Endothelial cell of umbilical vein (primary cell): Measurements from ENCODE around the gene UGT2A2. TPM values are rescaled to one million over a fixed set of nuclear protein-coding genes. Genes with fewer than 3 reads are reported as not detected.

Experiments used
- BruUV-seq: library from RNA; stranded (reverse); fragments of 400-500 nt; replicated peaks from 2 replicates; lab custom pipeline; 2021; lab: Mats Ljungman, UMichigan
- CTCF ChIA-PET: fragments of 300-600, 350-600 bp; sonication (Branson Sonifier 250); formaldehyde crosslinking; loops from one replicate; lab custom pipeline; 2021; ENCODE audit warnings: antibody characterized with exemption, inconsistent platforms; lab: Charles Lee
- POLR2A ChIA-PET: fragments of 300-600, 350-600 bp; sonication (Branson Sonifier 250); formaldehyde crosslinking; loops from one replicate; lab custom pipeline; 2021; ENCODE audit warnings: antibody characterized with exemption, inconsistent platforms; lab: Charles Lee
- DNase-seq: peaks from one replicate; pipeline ENCODE4 v3.0.0-alpha.2; 2011; ENCODE audit warnings: low read depth, low spot score
- FAIRE-seq: peaks from 2 replicates; lab custom pipeline; 2011; peaks lifted over from hg19 to GRCh38; lab: Jason Lieb, UNC
- H2AFZ ChIP-seq: 2 replicates; pipeline ENCODE4 v1.6.0; 2012; ENCODE audit warnings: low read depth, low read length, control low read depth, inconsistent platforms
- H3K27ac ChIP-seq: 2 replicates; pipeline ENCODE4 v1.5.1; 2011; ENCODE audit warnings: low read depth, mild to moderate bottlenecking, control low read depth, low read length, moderate library complexity; ENCODE audit not compliant: insufficient read depth
- H3K27me3 ChIP-seq, 2 experiments: 2 replicates each; pipeline versions ENCODE4 v1.6.0 to v1.6.1; 2011; ENCODE audit warnings: low read length in 2 of 2, mixed read lengths in 1 of 2; ENCODE audit not compliant: control insufficient read depth in 2 of 2, insufficient read depth in 2 of 2
- H3K36me3 ChIP-seq, 2 experiments: 2 replicates in 1 of 2; 3 replicates in 1 of 2; pipeline ENCODE4 v1.5.1; 2011; ENCODE audit warnings: low read length in 2 of 2, mild to moderate bottlenecking in 1 of 2, moderate library complexity in 1 of 2; ENCODE audit not compliant: control insufficient read depth in 2 of 2, insufficient read depth in 2 of 2; ENCODE audit errors: extremely low read depth in 1 of 2
- H3K4me1 ChIP-seq: 3 replicates; pipeline ENCODE4 v1.5.1; 2011; ENCODE audit warnings: mild to moderate bottlenecking, low read length; ENCODE audit not compliant: control insufficient read depth, insufficient read depth; ENCODE audit errors: extremely low read depth
- H3K4me2 ChIP-seq: 2 replicates; pipeline ENCODE4 v1.6.1; 2011; ENCODE audit warnings: low read length, control low read depth, mixed read lengths; ENCODE audit not compliant: insufficient read depth
- H3K4me3 ChIP-seq, 3 experiments: fragments of 200-600 bp in 1 of 3; sonication (generic), shearing (Covaris generic) in 1 of 3; replicated peaks in 1 of 3; 2 replicates each; pipeline ENCODE4 v1.5.1; 2011 to 2016; ENCODE audit warnings: control low read depth in 3 of 3, low read length in 3 of 3, mild to moderate bottlenecking in 2 of 3, inconsistent platforms in 1 of 3, low read depth in 1 of 3, moderate library complexity in 1 of 3; ENCODE audit not compliant: insufficient read depth in 1 of 3
- H3K79me2 ChIP-seq: 2 replicates; pipeline ENCODE4 v1.6.0; 2012; ENCODE audit warnings: low read length, inconsistent platforms; ENCODE audit not compliant: control insufficient read depth, insufficient read depth
- H3K9ac ChIP-seq: replicated peaks from 2 replicates; pipeline ENCODE3; 2011; ENCODE audit warnings: low read length, control low read depth; ENCODE audit not compliant: insufficient read depth; ENCODE audit errors: extremely low read depth
- H3K9me1 ChIP-seq: replicated peaks from 3 replicates; pipeline ENCODE4 v1.6.0; 2011; ENCODE audit warnings: mild to moderate bottlenecking, low read length; ENCODE audit not compliant: control insufficient read depth, insufficient read depth; ENCODE audit errors: extremely low read depth
- H3K9me3 ChIP-seq: replicated peaks from 2 replicates; pipeline ENCODE4 v1.5.1; 2012; ENCODE audit warnings: low read length, inconsistent platforms; ENCODE audit not compliant: control insufficient read depth, insufficient read depth
- H4K20me1 ChIP-seq: replicated peaks from 2 replicates; pipeline ENCODE3; 2011; ENCODE audit warnings: mild to moderate bottlenecking, low read length; ENCODE audit not compliant: control insufficient read depth, insufficient read depth; ENCODE audit errors: extremely low read depth
- EZH2 ChIP-seq: IDR thresholded peaks from 2 replicates; pipeline ENCODE4 v1.6.1; 2012; ENCODE audit warnings: borderline replicate concordance, low read depth, mild to moderate bottlenecking, moderate library complexity, low read length, inconsistent platforms; ENCODE audit not compliant: severe bottlenecking
- FOS ChIP-seq: IDR thresholded peaks from 2 replicates; pipeline ENCODE4 v1.6.1; 2011; ENCODE audit warnings: mild to moderate bottlenecking, low read length, moderate library complexity, borderline replicate concordance; ENCODE audit not compliant: insufficient read depth
- GATA2 ChIP-seq: IDR thresholded peaks from 2 replicates; pipeline ENCODE4 v1.7.0; 2011; ENCODE audit warnings: low read depth, mild to moderate bottlenecking, moderate library complexity, mixed read lengths, low read length; ENCODE audit not compliant: insufficient read length, insufficient read depth
- JUN ChIP-seq: IDR thresholded peaks from 2 replicates; pipeline ENCODE4 v1.6.1; 2011; ENCODE audit warnings: borderline replicate concordance, low read depth; ENCODE audit not compliant: insufficient read length, insufficient read depth
- MYC ChIP-seq: IDR thresholded peaks from one replicate; pipeline ENCODE4 v1.6.1; 2011; ENCODE audit warnings: mild to moderate bottlenecking, low read depth, low read length
- POLR2A ChIP-seq: IDR thresholded peaks from 2 replicates; pipeline ENCODE4 v1.6.1; 2012; ENCODE audit warnings: low read depth, mild to moderate bottlenecking, control low read depth, low read length
- POLR2AphosphoS5 ChIP-seq: IDR thresholded peaks from 2 replicates; pipeline ENCODE4 v1.6.1; 2012; ENCODE audit warnings: low read depth, mild to moderate bottlenecking, control low read depth, low read length, moderate library complexity; ENCODE audit not compliant: insufficient read depth
- dilution Hi-C: fragments of 300-500 bp; cut with MboI; formaldehyde crosslinking; loops from one replicate; pipeline ENCODE4 v1.15.0; 2019; ENCODE audit warnings: low sequenced_read_pairs; ENCODE audit not compliant: extremely low pct_ligation_motif_present
- intact Hi-C: fragments of 100-400 bp; cut with micrococcal nuclease; formaldehyde crosslinking; loops from one replicate; pipeline ENCODE4 v1.10.0; 2022
- polyA plus RNA-seq, 4 experiments: library from polyadenylated mRNA; depleted of rRNA in 3 of 4; stranded (reverse) in 3 of 4; unstranded in 1 of 4; fragments of >200 nt; gene quantifications; 2 replicates each; pipeline versions ENCODE4 v1.2.1 to v1.2.3, GENCODE V29; 2011 to 2012; ENCODE audit warnings: missing spikeins in 1 of 4
- total RNA-seq: library from RNA; stranded (reverse); gene quantifications from 2 replicates; pipeline ENCODE4 v1.2.3, GENCODE V29; 2021
- TF ChIP-seq, protein P1 (sequence below), 2 donors: IDR thresholded peaks; 1 replicate in 1 of 2; 2 replicates in 1 of 2; pipeline ENCODE4 v1.5.1; 2011; ENCODE audit warnings: low read length in 2 of 2, mild to moderate bottlenecking in 2 of 2, moderate library complexity in 2 of 2, control low read depth in 1 of 2, inconsistent platforms in 1 of 2, low read depth in 1 of 2; ENCODE audit not compliant: insufficient read depth in 1 of 2; ENCODE audit errors: extremely low read depth in 1 of 2
- TF ChIP-seq, protein P2 (sequence below): IDR thresholded peaks from 2 replicates; pipeline ENCODE4 v1.6.1; 2011; ENCODE audit not compliant: insufficient read depth, insufficient read length

The UGT2A2 gene
- total and polyA plus RNA-seq, 2 donors (not counting 3 experiments of a cell fraction or from before 2014, with no cell fraction given): not detected

DNA sequence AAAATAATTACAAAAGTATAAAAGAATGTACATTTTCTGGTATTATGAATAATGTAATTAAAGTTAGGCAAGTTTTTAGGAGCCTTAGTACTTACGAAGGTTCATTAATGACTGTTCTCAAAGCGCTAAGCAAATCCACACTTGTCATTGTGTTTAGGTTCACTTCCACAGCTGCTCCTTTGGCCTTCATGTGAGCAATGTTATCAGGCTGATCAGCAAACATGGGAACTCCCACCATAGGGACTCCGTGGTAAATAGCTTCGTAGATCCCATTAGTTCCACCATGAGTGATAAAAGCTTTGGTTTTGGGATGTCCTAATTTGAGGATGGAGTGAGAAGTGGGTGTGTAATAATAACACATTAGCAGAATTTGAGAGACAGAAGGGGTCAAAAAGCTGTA, 45.1 kb downstream of the UGT2A2 start:
- Histone ChIP-seq H3K79me2 (no peaks in the 10 kb centered on the region), H3K9me3 (no peaks in the 10 kb centered on the region), H2AFZ (no peak overlapping the region), H3K27me3 (no peaks in the 10 kb centered on the region), H3K4me1 (no peaks in the 10 kb centered on the region), H3K36me3 (no peaks in the 10 kb centered on the region), H4K20me1 (no peaks in the 10 kb centered on the region), H3K27ac (no peak overlapping the region), H3K4me2 (no peak overlapping the region), H3K9ac (no peak overlapping the region), H3K4me3 (no peak overlapping the region), H3K9me1 (no peaks in the 10 kb centered on the region)
- BruUV-seq: no TSS peak
- no peak for DNase-seq
- no peak for FAIRE-seq
- ChIA-PET CTCF (no interaction called here), POLR2A (no interaction called here)
- no peak for TF ChIP-seq JUN
- no peak for TF ChIP-seq EZH2
- TF ChIP-seq, protein P1, sequence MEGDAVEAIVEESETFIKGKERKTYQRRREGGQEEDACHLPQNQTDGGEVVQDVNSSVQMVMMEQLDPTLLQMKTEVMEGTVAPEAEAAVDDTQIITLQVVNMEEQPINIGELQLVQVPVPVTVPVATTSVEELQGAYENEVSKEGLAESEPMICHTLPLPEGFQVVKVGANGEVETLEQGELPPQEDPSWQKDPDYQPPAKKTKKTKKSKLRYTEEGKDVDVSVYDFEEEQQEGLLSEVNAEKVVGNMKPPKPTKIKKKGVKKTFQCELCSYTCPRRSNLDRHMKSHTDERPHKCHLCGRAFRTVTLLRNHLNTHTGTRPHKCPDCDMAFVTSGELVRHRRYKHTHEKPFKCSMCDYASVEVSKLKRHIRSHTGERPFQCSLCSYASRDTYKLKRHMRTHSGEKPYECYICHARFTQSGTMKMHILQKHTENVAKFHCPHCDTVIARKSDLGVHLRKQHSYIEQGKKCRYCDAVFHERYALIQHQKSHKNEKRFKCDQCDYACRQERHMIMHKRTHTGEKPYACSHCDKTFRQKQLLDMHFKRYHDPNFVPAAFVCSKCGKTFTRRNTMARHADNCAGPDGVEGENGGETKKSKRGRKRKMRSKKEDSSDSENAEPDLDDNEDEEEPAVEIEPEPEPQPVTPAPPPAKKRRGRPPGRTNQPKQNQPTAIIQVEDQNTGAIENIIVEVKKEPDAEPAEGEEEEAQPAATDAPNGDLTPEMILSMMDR (IDR thresholded peaks at IDR 0.05; ENCODE audit: extremely low read depth in 1 of 2, insufficient read depth in 1 of 2, low read depth in 1 of 2, low read length in 2 of 2): no peak
- no peak for TF ChIP-seq POLR2AphosphoS5
- TF ChIP-seq FOS: no peak
- no peak for TF ChIP-seq MYC
- TF ChIP-seq, protein P2, sequence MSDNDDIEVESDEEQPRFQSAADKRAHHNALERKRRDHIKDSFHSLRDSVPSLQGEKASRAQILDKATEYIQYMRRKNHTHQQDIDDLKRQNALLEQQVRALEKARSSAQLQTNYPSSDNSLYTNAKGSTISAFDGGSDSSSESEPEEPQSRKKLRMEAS: no peak
- TF ChIP-seq GATA2: no peak
- TF ChIP-seq POLR2A: no peak
- intact Hi-C loops (no loop called here), dilution Hi-C loops (no loop called here)
